Limb (tissue), 2 donors: ENCODE data around the gene SMAP1.

Experiments used
- DNase-seq, 2 donors: peaks; one replicate each; pipeline ENCODE4 v3.0.0-alpha.2; 2016; ENCODE audit errors: extremely low spot score in 2 of 2

SMAP1 gene

DNA sequence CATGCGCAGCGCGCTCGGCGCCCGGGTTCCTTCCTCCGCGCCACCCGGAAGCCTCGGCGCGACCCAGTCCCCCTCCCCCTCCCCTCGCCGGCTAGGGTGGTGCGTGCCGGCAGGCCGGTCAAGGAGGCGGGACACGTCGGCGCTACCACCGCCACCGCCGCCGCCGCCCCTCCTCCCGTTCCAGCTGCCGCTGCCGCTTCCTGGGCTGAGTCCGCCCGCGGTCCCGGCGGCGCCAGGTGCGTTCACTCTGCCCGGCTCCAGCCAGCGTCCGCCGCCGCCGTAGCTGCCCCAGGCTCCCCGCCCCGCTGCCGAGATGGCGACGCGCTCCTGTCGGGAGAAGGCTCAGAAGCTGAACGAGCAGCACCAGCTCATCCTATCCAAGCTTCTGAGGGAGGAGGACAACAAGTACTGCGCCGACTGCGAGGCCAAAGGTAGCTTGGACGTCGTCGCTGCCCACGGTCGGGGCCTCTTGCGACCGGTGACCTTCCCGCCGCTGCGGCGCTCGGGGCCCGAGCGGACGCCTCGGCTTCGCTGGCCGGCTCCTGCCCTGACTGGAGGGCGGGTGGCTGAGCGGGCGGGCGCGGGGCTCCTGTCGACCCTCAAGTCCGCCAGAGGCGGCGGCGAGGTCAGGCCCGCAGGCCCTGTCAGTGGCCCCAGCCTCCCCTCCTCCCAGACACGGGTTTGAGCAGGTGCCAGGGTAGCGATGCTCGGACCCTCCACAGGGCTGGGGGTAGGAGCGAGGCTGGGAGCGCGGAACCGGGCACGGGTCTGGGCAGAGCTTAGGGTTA is at the start of gene SMAP1:
Gene SMAP1, plus strand, starts transcription at position 173 of the 788 bp plus-strand sequence. Its CDS starts 141 bp downstream, at position 314.
- DNase-seq: peak; percentile 83 to 96

DNA sequence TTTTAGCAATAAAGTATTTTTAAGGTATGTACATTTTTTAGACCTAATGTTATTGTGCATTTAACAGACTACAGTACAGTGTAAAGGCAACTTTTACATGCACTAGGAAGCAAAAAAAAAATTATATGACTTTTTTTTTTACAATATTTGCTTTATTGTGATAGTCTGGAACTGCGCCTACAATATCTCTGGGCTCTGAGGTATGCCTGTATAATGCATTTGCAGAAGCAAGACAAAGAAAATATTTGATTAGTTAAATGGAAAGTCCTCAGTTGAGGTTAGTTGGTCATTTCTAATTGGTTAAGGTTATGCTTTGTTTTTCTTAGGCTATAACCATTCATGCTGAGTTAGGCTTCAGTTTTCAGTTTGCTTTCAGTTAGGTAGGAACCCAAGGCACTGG is 46.9 kb upstream of the SMAP1 start:
- DNase-seq: no peak

DNA sequence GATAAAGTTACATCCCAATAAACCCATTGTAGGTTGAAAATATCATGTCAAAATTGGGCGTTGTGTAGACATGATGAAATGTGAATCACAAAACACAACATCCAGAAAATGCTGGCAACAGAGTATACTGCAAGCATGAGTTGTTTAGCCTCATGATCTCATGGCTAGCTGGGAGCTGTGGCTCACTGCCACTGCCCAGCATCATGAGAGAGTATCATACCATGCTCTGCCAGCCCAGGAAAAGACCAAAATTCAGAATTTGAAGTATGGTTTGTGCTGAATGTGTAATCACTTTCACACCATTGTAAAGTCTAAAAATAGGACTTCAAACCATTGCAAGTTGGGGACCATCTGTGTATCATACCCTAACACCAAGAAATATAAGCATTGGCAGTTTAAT is 45.2 kb upstream of the SMAP1 start:
- DNase-seq: no peak

DNA sequence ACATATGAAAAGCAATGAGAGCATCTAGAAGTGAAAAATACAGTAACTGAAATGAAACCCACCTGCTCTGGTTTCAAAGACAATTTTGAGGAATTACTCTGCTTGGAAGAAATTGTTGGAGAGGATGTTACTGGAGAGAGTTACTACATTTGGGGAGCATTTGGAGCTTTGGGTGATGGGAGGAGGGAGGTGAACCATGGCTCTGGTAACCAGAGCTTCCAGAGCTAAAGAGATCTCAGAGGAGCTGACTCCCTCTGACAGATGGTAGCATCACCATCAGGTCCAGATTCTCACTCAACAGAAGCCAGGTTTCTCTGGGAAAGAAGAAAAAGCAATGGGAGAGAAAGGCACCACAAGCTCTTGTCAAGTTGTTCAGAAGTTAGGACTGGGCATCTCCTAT is 42.2 kb upstream of the SMAP1 start:
- DNase-seq: no peak

DNA sequence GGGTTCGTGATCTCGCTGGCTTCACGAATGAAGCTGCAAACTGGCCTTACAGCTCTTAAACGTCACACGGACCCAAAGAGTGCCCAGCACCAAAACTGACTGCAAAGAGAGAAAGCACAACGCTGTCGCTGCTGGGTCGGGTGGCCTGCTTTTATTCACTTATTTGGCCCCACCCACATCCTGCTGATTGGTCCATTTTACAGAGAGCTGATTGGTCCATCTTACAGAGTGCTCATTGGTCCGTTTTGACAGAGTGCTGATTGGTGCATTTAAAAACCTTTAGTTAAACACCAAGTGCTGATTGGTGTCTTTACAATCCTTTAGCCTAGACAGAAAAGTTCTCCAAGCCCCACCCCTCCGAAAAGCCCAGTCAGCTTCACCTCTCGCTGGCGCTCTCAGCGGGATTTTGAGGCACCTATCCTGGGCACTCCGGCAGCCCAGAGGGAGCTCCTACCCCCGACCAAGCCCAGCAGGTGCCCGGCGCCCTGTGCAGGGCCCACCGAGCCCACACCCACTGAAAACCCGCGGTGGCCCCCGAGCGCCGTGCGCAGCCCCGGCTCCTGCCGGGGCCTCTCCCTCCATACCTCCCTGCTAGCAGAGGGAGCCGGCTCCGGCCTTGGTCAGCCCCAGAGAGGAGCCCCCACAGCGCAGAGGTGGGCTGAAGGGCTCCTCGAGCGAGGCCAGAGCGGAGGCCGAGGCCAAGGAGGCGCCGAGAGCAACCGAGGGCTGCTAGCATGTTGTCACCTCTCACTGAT is 40.0 kb upstream of the SMAP1 start:
- no peak for DNase-seq

DNA sequence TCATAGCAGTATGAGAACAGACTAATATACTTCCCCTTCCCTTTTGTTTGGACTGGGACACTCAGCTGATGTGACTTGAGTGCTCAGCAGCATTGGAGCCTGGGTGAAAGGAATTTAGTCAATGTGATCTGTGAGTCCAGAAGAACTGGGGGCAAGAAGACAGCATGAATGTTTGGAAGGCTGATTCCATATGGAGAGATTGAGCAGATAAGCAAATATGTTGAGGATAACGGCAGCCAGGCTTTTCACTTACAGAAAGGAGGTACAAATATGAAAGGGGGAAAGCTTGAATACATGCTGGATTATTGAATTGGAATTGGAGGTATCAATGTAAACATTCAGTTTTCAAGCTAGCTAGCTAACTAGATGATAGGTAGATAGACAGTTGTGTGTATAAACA is 37.8 kb upstream of the SMAP1 start:
- no peak for DNase-seq

DNA sequence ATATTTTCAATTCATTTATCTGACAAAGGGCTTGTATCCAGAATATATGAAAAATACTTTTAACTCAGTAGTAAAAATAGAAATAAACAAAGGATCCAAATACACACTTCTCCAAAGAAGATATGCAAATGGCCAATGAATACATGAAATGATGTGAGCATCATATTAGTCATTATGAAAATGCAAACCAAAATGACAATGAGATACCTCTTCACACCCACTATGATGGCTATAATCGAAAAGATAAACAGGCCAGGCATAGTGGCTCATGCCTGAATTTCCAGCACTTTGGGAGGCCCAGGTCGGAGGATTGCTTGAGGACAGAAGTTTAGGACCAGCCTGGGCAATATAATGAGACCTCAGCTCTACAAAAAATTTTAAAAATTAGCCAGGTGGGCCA is 33.8 kb upstream of the SMAP1 start:
- no peak for DNase-seq

DNA sequence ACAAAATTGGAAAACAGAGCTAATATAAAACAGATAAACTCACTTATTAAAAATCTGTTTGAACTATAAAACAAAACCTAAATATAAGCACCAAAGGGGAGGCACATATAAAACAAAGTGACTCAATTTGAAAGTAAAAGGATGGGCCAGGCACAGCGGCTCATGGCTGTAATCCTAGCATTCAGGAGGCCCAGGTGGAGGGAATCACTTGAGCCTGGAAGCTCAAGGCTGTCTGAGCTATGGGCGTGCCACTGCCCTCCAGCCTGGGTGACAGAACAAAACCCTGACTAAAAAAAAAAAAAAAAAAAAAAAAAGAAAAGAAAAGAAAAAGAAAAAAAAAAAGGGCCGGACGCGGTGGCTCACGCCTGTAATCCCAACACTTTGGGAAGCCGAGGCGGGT is 31.1 kb upstream of the SMAP1 start:
- DNase-seq: no peak

DNA sequence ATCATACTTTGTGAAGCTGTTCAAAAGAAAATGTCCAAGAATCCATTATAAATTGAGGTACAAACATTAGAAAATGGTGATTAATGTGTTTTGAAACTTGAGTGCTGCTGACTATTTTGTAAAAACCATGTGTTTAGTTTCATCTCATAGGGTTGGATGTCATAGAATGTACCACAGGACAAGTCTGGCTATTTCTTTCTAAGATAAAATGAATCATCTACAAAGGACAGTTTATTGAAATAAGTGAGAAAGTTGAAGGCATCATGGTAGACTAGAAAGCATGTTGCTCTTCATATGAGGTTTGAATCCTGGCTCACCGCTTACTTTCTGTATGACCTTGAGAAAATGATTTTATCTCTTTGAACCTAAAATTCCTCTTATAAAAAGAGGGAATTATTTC is 29.2 kb upstream of the SMAP1 start:
- no peak for DNase-seq

DNA sequence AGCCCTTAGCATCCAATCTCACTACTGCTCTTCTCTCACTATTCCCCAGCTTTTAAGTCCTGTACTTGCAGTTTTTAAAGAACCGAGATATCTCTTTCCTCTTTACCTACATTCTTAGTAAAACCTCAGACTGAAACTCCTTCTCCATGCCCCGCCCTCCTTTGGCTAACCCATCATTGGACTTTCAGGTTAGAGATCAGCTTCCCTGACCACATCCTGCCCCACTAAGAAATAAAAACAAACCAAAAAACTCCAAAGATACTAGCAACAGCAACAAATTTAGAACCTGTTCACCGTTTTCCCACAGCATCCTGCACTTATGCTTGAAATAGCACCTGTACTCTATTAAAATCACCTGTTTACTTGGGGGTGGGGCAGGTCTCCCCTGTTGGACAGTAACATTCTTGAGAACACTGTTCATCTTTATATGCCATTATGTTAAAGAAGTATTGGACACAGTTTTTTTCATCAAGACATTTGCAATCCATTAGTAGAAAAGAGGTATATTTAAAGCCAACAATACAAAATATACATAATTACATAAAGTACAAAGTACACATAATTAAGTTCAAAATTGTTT is 16.3 kb upstream of the SMAP1 start:
- no peak for DNase-seq

DNA sequence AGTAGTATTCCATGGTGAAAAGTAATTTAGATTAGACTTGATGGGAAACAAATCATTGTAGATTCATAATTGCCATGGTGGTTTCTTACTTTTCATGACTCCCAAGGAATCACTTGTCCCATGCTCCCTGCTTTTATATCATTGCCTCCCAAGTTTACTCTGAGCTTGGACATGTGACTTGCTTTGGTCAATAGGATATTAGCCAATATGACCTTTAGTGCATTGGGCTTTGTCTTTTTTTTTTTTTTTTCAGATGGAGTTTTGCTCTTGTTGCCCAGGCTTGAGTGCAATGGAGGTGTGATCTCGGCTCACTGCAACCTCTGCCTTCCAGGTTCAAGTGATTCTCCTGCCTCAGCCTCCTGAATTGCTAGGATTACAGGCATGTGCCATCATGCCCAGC is 15.5 kb upstream of the SMAP1 start:
- DNase-seq: no peak

DNA sequence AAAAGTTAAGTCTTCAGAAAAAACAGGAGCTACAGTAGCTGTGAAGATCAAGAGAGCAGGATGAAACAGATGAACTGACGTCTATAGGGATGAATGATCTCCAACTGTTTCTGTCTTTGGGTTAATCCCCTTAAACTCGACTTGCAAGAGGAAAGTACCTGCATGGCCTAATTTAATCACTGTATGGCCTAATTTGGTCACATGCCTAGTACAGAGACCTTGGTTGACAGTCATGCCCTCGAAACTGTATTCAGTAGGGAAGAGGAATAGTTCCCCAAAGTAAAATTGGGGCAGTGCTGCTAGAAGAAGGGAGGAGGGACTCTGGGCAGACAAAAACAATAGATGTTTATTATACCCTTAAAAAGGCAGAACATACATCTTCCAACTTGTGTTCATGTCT is 10.0 kb upstream of the SMAP1 start:
- DNase-seq: no peak

DNA sequence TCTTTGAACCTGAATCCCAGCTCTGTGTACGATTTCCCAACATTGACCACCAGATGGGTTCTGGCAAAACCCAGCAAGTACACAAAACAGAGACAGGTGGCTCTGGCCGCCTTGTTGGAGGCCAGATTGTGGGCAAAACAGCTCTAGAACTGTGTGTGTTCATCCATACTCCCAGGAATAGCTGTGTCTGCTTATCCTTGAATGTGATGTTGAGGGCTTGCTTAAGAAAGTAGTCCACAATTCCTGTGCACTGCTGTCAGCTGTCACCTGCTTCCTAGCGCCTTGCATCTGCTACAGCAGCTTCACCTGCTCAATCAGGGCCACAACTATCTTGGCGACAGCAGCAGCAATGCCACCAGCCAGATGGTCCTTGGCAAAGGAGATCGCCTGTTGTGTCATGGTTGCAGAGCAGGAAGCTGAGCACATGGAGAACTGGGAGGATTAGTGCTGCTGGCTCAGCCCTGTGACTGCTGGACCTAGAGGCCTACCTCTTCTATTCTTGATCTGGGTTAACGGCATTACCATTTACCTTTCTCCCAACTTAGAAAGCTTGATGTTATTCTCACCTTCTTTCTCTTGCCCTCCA is 3.7 kb upstream of the SMAP1 start:
- DNase-seq: no peak

DNA sequence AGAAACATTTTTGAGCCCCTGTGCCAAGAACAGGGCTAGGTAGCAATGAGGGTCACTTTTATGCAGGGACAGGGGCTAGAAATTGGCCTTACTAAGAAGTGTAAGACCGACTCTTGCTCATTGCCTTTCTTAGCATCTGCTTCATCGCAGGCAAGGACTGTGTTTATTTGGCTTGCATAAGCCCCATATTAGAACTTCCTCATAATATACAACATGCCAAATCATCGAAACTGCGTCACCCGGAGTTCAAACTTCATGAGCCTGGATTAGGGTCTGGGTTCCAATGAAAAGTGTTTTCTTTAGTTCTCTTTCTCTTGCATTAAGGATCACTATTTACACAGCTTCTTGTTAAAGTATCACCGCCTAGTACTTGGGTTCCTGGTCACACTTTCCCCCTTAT is 977 bp upstream of the SMAP1 start:
- DNase-seq: no peak

DNA sequence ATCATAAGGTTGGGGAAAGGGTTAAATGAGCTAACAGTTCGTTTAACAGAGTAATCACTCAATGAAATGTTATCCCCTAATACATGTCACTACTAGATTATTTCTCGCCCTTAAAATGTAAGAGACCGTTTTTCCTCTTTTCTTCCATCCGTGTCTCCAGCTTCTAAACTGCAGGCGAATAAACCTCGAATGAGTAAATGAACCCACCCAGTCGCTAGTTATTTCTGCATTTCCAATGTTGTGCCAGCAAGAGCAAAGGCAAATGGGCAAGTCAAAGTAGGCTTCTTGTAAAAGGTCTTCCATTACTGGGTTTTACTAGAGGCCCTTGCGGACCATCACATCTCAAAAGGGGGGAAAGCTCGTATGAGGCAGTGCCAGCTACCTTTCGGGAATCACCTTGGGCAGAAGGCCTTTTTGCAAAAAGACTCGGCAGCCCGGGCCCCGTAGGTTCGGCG is 400 bp upstream of the SMAP1 start:
- no peak for DNase-seq

DNA sequence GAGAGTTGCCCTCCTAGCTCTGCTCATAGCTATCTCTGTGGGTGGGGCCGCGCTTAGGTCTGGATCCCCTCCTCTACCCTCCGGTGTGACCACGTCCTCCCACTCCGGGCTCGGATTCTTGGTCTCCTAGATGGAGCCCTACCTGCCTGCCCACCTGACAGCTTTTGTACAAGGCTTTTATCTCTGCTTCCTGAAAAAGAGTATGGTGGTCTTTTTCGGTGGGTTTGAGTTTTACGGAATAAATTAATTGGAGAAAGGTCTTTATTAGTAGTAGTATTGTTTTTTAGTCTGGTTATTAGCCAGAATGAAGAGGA is 773 bp downstream of the SMAP1 start:
- DNase-seq: no peak

DNA sequence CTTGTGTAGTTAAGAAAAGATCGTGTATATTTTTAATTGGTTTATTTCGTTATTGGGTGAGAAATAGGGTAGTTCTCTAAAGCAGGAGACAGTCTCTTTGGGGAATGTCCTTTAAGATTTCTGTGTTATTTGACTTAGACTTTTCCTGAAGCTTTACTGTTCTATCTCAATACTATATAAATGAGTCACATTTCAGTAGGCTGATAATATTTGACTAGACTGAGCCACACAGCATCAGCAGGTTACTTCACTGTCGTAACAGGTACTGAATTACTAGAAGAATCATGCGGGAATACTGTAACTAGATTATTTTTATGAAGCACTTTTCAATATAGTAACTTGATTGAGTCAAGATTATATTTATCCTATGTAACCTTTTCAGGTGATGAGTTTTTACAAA is 1.4 kb downstream of the SMAP1 start:
- DNase-seq: no peak

DNA sequence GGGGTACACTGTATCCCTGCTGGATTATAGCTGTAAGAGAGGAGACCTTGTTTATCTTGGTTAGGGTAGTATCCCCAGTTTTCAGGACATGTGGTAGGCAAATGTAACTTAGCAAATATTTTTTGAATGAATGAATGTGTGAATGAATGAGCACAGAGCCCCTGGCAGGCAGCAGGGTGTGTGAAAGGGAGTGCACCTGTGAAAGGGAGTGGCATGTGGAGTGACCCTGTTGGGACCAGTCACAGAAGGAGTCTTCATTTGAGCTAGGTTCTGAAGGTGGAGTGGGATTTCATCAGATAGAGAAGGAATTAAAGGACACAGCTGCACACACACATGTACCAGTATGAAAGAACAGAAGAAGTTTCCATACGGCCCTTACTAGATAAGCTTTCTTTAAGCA is 4.9 kb downstream of the SMAP1 start:
- DNase-seq: no peak

DNA sequence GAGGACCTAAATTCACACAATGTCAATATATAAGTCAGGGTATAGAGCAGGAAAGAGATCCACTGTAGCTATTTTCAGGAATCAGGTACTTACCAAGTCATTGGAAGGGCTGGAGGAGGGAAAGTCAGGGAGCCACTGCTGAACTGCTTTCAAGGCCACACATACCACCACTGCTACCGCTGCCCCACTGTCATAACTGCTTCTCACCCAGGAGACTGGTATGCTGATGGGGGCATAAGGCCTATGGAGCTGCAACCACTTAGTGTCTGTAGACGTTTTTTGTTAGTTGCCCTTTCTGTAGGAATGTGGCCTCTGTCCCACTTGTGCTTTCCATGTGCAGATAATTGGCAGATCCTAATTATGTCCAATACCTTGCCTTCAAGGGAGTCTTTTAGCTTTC is 5.4 kb downstream of the SMAP1 start:
- DNase-seq: no peak

DNA sequence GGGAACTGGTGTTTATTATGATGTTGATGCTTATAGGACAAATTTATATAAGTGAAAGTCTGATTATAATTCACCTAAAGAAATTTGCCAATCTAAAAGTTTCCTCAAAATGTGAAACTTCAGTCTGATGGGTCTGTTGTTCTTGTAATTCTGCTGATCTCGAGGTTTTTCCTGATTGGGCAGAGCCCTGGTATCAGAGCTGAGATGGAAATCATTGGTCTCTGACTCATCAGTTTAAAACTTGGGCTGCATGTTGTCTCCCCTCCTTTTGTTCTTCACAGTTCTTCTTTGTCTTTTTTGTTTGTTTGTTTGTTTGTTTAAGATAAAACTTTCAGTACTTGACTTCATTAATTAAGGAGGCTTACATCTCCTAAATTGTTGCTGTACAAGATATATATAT is 5.9 kb downstream of the SMAP1 start:
- DNase-seq: no peak

DNA sequence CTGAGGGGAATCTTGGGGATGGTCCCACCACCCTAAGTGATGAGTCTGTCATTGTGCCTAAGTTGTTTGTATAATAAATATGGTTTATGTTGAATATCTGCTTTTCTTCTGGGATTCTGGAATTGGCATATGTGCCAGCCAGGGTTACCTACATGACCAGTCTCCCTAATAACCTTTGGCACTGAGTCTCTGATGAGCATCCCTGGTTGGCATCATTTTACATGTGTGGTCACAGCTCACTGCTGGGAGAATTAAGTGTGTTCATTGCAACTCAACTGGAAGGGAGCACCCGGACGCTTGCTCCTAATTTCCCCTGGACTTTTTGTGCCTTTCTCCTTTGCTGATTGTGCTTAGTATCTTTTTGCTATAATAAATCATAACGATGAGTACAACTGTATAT is 8.1 kb downstream of the SMAP1 start:
- no peak for DNase-seq

DNA sequence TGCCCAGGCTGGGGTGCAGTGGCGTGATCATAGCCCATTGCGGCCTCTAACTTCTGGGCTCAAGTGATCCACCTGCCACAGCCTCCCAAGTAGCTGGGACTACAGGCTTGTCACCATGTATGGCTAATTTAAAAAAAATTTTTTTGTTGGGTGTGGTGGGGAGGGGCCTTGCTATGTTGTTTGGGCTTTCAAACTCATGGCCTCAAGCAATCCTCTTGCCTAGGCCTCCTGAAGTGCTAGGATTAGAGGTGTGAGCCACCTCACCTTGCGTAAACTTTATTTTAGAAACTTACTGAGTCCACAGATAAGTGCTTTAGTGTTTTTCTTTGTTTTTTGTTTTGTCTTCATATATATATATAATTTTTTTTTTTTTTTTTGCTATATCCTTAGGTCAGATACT is 9.1 kb downstream of the SMAP1 start:
- no peak for DNase-seq

DNA sequence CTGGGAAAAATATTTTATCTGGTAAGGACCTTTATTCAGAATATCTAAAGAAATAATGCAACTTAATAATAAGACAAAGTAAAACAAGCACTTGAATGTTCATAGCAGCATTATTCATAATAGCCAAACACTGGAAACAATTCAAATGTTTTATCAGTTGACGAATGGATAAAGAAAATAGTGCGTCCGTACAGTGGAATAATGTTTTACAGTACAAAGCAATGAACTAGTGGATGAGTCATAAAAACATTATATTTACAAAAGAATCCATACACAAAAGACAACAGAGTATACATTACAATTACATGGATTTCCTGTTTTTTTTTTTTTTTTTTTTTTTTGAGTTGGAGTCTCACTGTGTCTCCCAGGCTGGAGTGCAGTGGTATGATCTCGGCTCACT is 12.7 kb downstream of the SMAP1 start:
- no peak for DNase-seq
